Measurements from ENCODE around the gene FOXP1. TPM values are rescaled to one million over a fixed set of nuclear protein-coding genes. Genes with fewer than 3 reads are reported as not detected.
"Not testable (repeated sequence)": the region's sequence is repeated elsewhere in the genome, so short reads cannot be mapped to it uniquely, and the experiment has no call there.

FOXP1 gene
- total RNA-seq, 1 experiment from 2014 or later, result 75.3 TPM

- Histone ChIP-seq H4K8ac (replicated peaks; ENCODE audit: insufficient read length, low read depth, low read length) (no peak overlapping the region), H3K56ac (ENCODE audit: insufficient read length, low read depth, low read length) (no peak overlapping the region), H2BK12ac (ENCODE audit: insufficient read length, low read depth, low read length) (no peak overlapping the region), H2AK5ac (ENCODE audit: insufficient read length, low read length) (no peak overlapping the region), H3K79me1 (ENCODE audit: insufficient read depth, low read depth, low read length, poor library complexity, severe bottlenecking) (no peaks in the 10 kb centered on the region), H4K5ac (ENCODE audit: insufficient read length, low read depth, low read length) (no peak overlapping the region), H3K18ac (ENCODE audit: insufficient read length, low read depth, low read length) (no peak overlapping the region), H3K14ac (ENCODE audit: insufficient read depth, low read length) (no peak overlapping the region), H3K79me2 (ENCODE audit: insufficient read depth, low read length) (no peaks in the 10 kb centered on the region), H3K4ac (ENCODE audit: low read depth, low read length) (no peak overlapping the region), H3T11ph (ENCODE audit: low read length) (no peak overlapping the region), H3K4me1 (ENCODE audit: insufficient read depth, low read length) (no peaks in the 10 kb centered on the region; the same call in 1 of the 2 replicates), H3K23ac (ENCODE audit: insufficient read length, low read depth, low read length) (no peak overlapping the region), H2BK20ac (ENCODE audit: low read depth, low read length, poor library complexity, severe bottlenecking) (no peak overlapping the region), H3K27me3 (ENCODE audit: insufficient read depth, low read length) (no peaks in the 10 kb centered on the region), H4K20me1 (ENCODE audit: control insufficient read depth, insufficient read depth, insufficient read length) (no peaks in the 10 kb centered on the region), H4K91ac (ENCODE audit: insufficient read length, low read depth, low read length) (no peak overlapping the region), H3K27ac (ENCODE audit: insufficient read length, low read depth, low read length) (no peak overlapping the region), H2BK120ac (ENCODE audit: low read depth, low read length, poor library complexity, severe bottlenecking) (no peak overlapping the region), H2BK15ac (ENCODE audit: low read depth, low read length) (no peak overlapping the region), H3K9ac (ENCODE audit: extremely low read depth, insufficient read length, low read length) (no peak overlapping the region), H3K23me2 (ENCODE audit: insufficient read length, low read depth, low read length, poor library complexity, severe bottlenecking) (no peaks in the 10 kb centered on the region), H2BK5ac (ENCODE audit: insufficient read length, low read length) (no peak overlapping the region), H3K4me2 (ENCODE audit: insufficient read depth, insufficient read length, low read length) (no peak overlapping the region), H3K9me3 (ENCODE audit: control insufficient read depth, low read depth, low read length) (no peaks in the 10 kb centered on the region), H2AFZ (ENCODE audit: low read length) (no peak overlapping the region)
- TF ChIP-seq, protein P1, sequence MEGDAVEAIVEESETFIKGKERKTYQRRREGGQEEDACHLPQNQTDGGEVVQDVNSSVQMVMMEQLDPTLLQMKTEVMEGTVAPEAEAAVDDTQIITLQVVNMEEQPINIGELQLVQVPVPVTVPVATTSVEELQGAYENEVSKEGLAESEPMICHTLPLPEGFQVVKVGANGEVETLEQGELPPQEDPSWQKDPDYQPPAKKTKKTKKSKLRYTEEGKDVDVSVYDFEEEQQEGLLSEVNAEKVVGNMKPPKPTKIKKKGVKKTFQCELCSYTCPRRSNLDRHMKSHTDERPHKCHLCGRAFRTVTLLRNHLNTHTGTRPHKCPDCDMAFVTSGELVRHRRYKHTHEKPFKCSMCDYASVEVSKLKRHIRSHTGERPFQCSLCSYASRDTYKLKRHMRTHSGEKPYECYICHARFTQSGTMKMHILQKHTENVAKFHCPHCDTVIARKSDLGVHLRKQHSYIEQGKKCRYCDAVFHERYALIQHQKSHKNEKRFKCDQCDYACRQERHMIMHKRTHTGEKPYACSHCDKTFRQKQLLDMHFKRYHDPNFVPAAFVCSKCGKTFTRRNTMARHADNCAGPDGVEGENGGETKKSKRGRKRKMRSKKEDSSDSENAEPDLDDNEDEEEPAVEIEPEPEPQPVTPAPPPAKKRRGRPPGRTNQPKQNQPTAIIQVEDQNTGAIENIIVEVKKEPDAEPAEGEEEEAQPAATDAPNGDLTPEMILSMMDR (conservative IDR thresholded peaks at IDR 0.05), result no peak
- Mint-ChIP-seq H3K27ac (no peak overlapping the region), H3K4me1 (peaks cover 21 to 31% of the 10 kb centered on the region in 2 experiments), H3K27me3 (ENCODE audit: low read depth) (peaks cover 2% of the 10 kb centered on the region; the same call in 1 of the 2 replicates), H3K36me3 (ENCODE audit: insufficient read depth in 1 of 3, low read depth in 3 of 3) (peaks cover 11 to 16% (median 11%) of the 10 kb centered on the region in 3 experiments), H3K9me3 (peaks cover 12 to 14% of the 10 kb centered on the region in 2 experiments), H3K4me3 (no peak overlapping the region)
- WGBS (ENCODE audit: extremely low coverage, insufficient read length, low lambda C conversion rate), result no CpG with 5 or more reads among the region's 5 CpGs
- no peak for DNase-seq
Measured at GRCh38 chr3:71436337-71436736, 147.2 kb downstream of the FOXP1 start.

GRCh38 chr3:71435836-71436235 is 147.7 kb downstream of the FOXP1 start:
- H2BK20ac ChIP-seq (ENCODE audit: low read depth, low read length, poor library complexity, severe bottlenecking); H4K5ac ChIP-seq (ENCODE audit: insufficient read length, low read depth, low read length); H3K4me3 Mint-ChIP-seq; H3K4me1 ChIP-seq (ENCODE audit: insufficient read depth, low read length); H3K79me1 ChIP-seq (ENCODE audit: insufficient read depth, low read depth, low read length, poor library complexity, severe bottlenecking); H2AK5ac ChIP-seq (ENCODE audit: insufficient read length, low read length); DNase-seq; H3K14ac ChIP-seq (ENCODE audit: insufficient read depth, low read length); H2BK120ac ChIP-seq (ENCODE audit: low read depth, low read length, poor library complexity, severe bottlenecking); H3K9me3 ChIP-seq (ENCODE audit: control insufficient read depth, low read depth, low read length); H3K23me2 ChIP-seq (ENCODE audit: insufficient read length, low read depth, low read length, poor library complexity, severe bottlenecking); H3K4me2 ChIP-seq (ENCODE audit: insufficient read depth, insufficient read length, low read length); H4K91ac ChIP-seq (ENCODE audit: insufficient read length, low read depth, low read length); H3K27me3 Mint-ChIP-seq (ENCODE audit: low read depth); H4K20me1 ChIP-seq (ENCODE audit: control insufficient read depth, insufficient read depth, insufficient read length); H3K27ac Mint-ChIP-seq; H3K27ac ChIP-seq (ENCODE audit: insufficient read length, low read depth, low read length); H3K18ac ChIP-seq (ENCODE audit: insufficient read length, low read depth, low read length); H3K9ac ChIP-seq (ENCODE audit: extremely low read depth, insufficient read length, low read length); H3K56ac ChIP-seq (ENCODE audit: insufficient read length, low read depth, low read length); H2BK12ac ChIP-seq (ENCODE audit: insufficient read length, low read depth, low read length); H2AFZ ChIP-seq (ENCODE audit: low read length); H3K23ac ChIP-seq (ENCODE audit: insufficient read length, low read depth, low read length); H2BK5ac ChIP-seq (ENCODE audit: insufficient read length, low read length); H3K4ac ChIP-seq (ENCODE audit: low read depth, low read length); H2BK15ac ChIP-seq (ENCODE audit: low read depth, low read length); H4K8ac ChIP-seq (replicated peaks; ENCODE audit: insufficient read length, low read depth, low read length); H3K79me2 ChIP-seq (ENCODE audit: insufficient read depth, low read length); H3T11ph ChIP-seq (ENCODE audit: low read length); H3K27me3 ChIP-seq (ENCODE audit: insufficient read depth, low read length): not testable (repeated sequence)
- peaks cover 12 to 14% of the 10 kb centered on the region in 2 experiments for H3K9me3 Mint-ChIP-seq
- peaks cover 24 to 34% of the 10 kb centered on the region in 2 experiments for H3K4me1 Mint-ChIP-seq
- no CpG with 5 or more reads among the region's 7 CpGs for WGBS (ENCODE audit: extremely low coverage, insufficient read length, low lambda C conversion rate)
- H3K36me3 Mint-ChIP-seq (ENCODE audit: insufficient read depth in 1 of 3, low read depth in 3 of 3), result peaks cover 11 to 16% (median 11%) of the 10 kb centered on the region in 3 experiments

All from H9 (cell line).